ENCODE measurements around the gene RELN.
"Not testable (repeated sequence)": the region's sequence is repeated elsewhere in the genome, so short reads cannot be mapped to it uniquely, and the experiment has no call there.

Gene RELN

GRCh38 chr7:103989200-103989784, at the start of gene RELN:
Gene RELN (minus strand): TSS chr7:103989658. CDS start chr7:103989356, 302 bp downstream.
- no peak for DNase-seq (ENCODE audit: low read depth, low spot score)

GRCh38 chr7:104038136-104038535, 48.7 kb upstream of the RELN start:
- DNase-seq (ENCODE audit: low read depth, low spot score): no peak

GRCh38 chr7:104036889-104037288, 47.4 kb upstream of the RELN start:
- not testable (repeated sequence) for DNase-seq (ENCODE audit: low read depth, low spot score)

GRCh38 chr7:104035351-104035750, 45.9 kb upstream of the RELN start:
- no peak for DNase-seq (ENCODE audit: low read depth, low spot score)

- DNase-seq (ENCODE audit: low read depth, low spot score): no peak
These were observed 45.2 kb upstream of the RELN start for GRCh38 chr7:104034679-104035078.

GRCh38 chr7:104033837-104034236, 44.4 kb upstream of the RELN start:
- no peak for DNase-seq (ENCODE audit: low read depth, low spot score)

- DNase-seq (ENCODE audit: low read depth, low spot score): no peak
These were observed 43.0 kb upstream of the RELN start for GRCh38 chr7:104032486-104032885.

- DNase-seq (ENCODE audit: low read depth, low spot score): no peak
These were observed 40.3 kb upstream of the RELN start for GRCh38 chr7:104029765-104030164.

- no peak for DNase-seq (ENCODE audit: low read depth, low spot score)
These were observed 35.2 kb upstream of the RELN start for GRCh38 chr7:104024632-104025031.

GRCh38 chr7:104023100-104023499, 33.6 kb upstream of the RELN start:
- DNase-seq (ENCODE audit: low read depth, low spot score): no peak

GRCh38 chr7:104018425-104018824, 29.0 kb upstream of the RELN start:
- no peak for DNase-seq (ENCODE audit: low read depth, low spot score)

- DNase-seq (ENCODE audit: low read depth, low spot score): no peak
These were observed 27.5 kb upstream of the RELN start for GRCh38 chr7:104017001-104017400.

- DNase-seq (ENCODE audit: low read depth, low spot score): no peak
These were observed 23.4 kb upstream of the RELN start for GRCh38 chr7:104012835-104013234.

- no peak for DNase-seq (ENCODE audit: low read depth, low spot score)
These were observed 22.4 kb upstream of the RELN start for GRCh38 chr7:104011829-104012228.

- DNase-seq (ENCODE audit: low read depth, low spot score): no peak
These were observed 20.8 kb upstream of the RELN start for GRCh38 chr7:104010052-104010909.

- DNase-seq (ENCODE audit: low read depth, low spot score): no peak
These were observed 18.6 kb upstream of the RELN start for GRCh38 chr7:104008107-104008506.

- no peak for DNase-seq (ENCODE audit: low read depth, low spot score)
These were observed 18.2 kb upstream of the RELN start for GRCh38 chr7:104007614-104008013.

GRCh38 chr7:104005197-104005596, 15.7 kb upstream of the RELN start:
- no peak for DNase-seq (ENCODE audit: low read depth, low spot score)

GRCh38 chr7:103996639-103997038, 7.2 kb upstream of the RELN start:
- DNase-seq (ENCODE audit: low read depth, low spot score): no peak

GRCh38 chr7:103996017-103996551, 6.6 kb upstream of the RELN start:
- DNase-seq (ENCODE audit: low read depth, low spot score): no peak

- DNase-seq (ENCODE audit: low read depth, low spot score): no peak
These were observed 6.1 kb upstream of the RELN start for GRCh38 chr7:103995554-103995953.

GRCh38 chr7:103993551-103993950, 4.1 kb upstream of the RELN start:
- no peak for DNase-seq (ENCODE audit: low read depth, low spot score)

GRCh38 chr7:103991406-103991805, 1.9 kb upstream of the RELN start:
- DNase-seq (ENCODE audit: low read depth, low spot score): no peak
